ENCODE measurements around the gene SERPINB8.

The SERPINB8 gene

GRCh38 chr18:63965716-63966330 is 4.1 kb upstream of the SERPINB8 start:
- DNase-seq, result no peak

GRCh38 chr18:63970809-63971205 is 926 bp downstream of the SERPINB8 start:
- peak in 1 of 5 donors; percentile 5 for DNase-seq

GRCh38 chr18:63971320-63972001 is 1.6 kb downstream of the SERPINB8 start:
- no peak for DNase-seq

- no peak for DNase-seq
Observed at GRCh38 chr18:63972002-63972376, 2.1 kb downstream of the SERPINB8 start.

GRCh38 chr18:63974991-63975390 is 5.1 kb downstream of the SERPINB8 start:
- no peak for DNase-seq

GRCh38 chr18:63975628-63976027 is 5.7 kb downstream of the SERPINB8 start:
- DNase-seq, result no peak

GRCh38 chr18:63977040-63977439 is 7.2 kb downstream of the SERPINB8 start:
- DNase-seq, result no peak

GRCh38 chr18:63979409-63979920 is 9.6 kb downstream of the SERPINB8 start:
- peak in 3 of 5 donors; percentile 8 to 54 (median 21) for DNase-seq

GRCh38 chr18:63980027-63980426 is 10.1 kb downstream of the SERPINB8 start:
- DNase-seq, result no peak

GRCh38 chr18:63980896-63981460 is 11.1 kb downstream of the SERPINB8 start:
- DNase-seq, result no peak

- DNase-seq, result no peak
Observed at GRCh38 chr18:63981719-63982118, 11.8 kb downstream of the SERPINB8 start.

- no peak for DNase-seq
Observed at GRCh38 chr18:63982361-63982760, 12.5 kb downstream of the SERPINB8 start.

- DNase-seq, result no peak
Observed at GRCh38 chr18:63986885-63987284, 17.0 kb downstream of the SERPINB8 start.

- no peak for DNase-seq
Observed at GRCh38 chr18:63987743-63988142, 17.9 kb downstream of the SERPINB8 start.

- DNase-seq, result no peak
Observed at GRCh38 chr18:63992751-63993150, 22.9 kb downstream of the SERPINB8 start.

GRCh38 chr18:63994783-63995399 is 25.0 kb downstream of the SERPINB8 start:
- DNase-seq, result peak in 2 of 5 donors; percentile 23 to 30

- DNase-seq, result no peak
Observed at GRCh38 chr18:63997041-63997440, 27.2 kb downstream of the SERPINB8 start.

GRCh38 chr18:63997606-63998005 is 27.7 kb downstream of the SERPINB8 start:
- DNase-seq, result no peak

- DNase-seq, result no peak
Observed at GRCh38 chr18:63999871-64000270, 30.0 kb downstream of the SERPINB8 start.

- no peak for DNase-seq
Observed at GRCh38 chr18:64002581-64002980, 32.7 kb downstream of the SERPINB8 start.

- DNase-seq, result no peak
Observed at GRCh38 chr18:64009305-64009704, 39.4 kb downstream of the SERPINB8 start.

GRCh38 chr18:64011513-64011912 is 41.6 kb downstream of the SERPINB8 start:
- no peak for DNase-seq

GRCh38 chr18:64017870-64018269 is 48.0 kb downstream of the SERPINB8 start:
- peak in 1 of 5 donors; percentile 3 for DNase-seq

Data from T-helper 1 cell (primary cell).